LNCAP (cell line): ENCODE data around the gene MED27.

ENCODE experiments used
- TF ChIP-seq, protein P1 (sequence below): fragments of 450-650 bp; IDR thresholded peaks from 2 replicates; pipeline ENCODE4 v1.5.1; 2017; ENCODE audit warnings: mild to moderate bottlenecking

The MED27 gene, protein sequence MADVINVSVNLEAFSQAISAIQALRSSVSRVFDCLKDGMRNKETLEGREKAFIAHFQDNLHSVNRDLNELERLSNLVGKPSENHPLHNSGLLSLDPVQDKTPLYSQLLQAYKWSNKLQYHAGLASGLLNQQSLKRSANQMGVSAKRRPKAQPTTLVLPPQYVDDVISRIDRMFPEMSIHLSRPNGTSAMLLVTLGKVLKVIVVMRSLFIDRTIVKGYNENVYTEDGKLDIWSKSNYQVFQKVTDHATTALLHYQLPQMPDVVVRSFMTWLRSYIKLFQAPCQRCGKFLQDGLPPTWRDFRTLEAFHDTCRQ

DNA sequence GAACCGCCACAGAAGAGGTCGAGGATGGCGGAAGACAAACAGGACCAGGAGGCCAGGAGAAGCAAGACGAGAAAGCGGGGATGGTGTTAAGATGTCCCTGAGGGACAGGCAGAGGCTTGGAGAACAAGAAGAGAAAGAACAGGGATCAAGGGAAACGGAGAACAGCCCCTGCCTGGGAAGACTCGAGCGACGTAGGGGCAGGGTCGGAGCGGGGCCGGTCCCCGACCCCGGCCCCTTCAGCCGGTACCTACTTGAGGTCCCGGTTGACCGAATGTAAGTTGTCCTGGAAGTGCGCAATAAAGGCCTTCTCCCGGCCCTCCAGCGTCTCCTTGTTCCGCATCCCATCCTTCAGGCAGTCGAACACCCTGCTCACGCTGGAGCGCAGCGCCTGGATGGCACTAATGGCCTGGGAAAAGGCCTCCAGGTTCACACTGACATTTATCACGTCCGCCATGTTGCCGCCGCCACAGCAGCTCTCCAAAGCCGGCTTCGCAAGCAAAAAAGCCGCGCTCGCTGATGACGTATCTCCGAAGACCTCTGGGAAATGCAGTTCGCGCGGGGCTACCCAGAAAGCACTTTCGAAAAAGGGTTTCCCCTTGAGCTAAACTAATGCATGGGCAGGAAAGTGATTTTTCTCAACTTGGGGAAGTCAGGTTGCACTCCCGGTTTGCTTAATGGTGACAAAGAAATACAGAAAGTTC, at the start of gene MED27:
Gene MED27, minus strand, starts transcription at position 477 of the 701 bp plus-strand sequence. Its CDS starts 23 bp downstream, at position 454.
- TF ChIP-seq, protein P1, sequence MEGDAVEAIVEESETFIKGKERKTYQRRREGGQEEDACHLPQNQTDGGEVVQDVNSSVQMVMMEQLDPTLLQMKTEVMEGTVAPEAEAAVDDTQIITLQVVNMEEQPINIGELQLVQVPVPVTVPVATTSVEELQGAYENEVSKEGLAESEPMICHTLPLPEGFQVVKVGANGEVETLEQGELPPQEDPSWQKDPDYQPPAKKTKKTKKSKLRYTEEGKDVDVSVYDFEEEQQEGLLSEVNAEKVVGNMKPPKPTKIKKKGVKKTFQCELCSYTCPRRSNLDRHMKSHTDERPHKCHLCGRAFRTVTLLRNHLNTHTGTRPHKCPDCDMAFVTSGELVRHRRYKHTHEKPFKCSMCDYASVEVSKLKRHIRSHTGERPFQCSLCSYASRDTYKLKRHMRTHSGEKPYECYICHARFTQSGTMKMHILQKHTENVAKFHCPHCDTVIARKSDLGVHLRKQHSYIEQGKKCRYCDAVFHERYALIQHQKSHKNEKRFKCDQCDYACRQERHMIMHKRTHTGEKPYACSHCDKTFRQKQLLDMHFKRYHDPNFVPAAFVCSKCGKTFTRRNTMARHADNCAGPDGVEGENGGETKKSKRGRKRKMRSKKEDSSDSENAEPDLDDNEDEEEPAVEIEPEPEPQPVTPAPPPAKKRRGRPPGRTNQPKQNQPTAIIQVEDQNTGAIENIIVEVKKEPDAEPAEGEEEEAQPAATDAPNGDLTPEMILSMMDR: no peak

DNA sequence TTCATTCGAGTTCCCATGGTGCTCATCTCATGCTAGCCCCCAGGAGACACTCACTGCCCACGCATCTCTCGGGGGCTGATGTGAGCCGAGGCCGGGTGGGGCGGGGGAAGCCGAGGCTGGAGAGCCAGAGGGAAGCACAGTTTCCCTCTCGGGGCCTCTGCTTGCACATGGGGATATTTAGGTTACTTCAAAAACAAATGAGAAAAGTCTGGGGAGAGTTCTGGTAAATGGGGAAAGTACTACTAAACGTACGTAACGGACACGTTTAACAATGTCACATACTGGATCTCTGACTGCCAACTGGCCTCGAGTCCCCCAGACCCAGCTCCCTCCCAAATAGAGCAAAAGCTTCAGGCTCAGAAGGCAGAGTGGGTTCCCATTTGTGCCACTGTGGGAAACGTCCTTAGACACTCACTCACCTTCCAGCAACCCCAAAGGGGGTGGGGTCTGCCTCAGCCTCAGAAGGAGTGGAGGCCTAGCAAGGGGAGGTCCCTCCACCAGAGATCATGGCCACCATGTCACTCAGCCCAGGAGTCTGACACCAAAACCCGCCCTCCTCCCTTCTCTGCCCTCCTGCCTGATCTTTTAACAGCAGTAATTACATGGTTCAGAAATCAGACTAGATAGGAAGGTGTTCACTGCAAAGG, 48.3 kb upstream of the MED27 start:
- TF ChIP-seq, protein P1: no peak

DNA sequence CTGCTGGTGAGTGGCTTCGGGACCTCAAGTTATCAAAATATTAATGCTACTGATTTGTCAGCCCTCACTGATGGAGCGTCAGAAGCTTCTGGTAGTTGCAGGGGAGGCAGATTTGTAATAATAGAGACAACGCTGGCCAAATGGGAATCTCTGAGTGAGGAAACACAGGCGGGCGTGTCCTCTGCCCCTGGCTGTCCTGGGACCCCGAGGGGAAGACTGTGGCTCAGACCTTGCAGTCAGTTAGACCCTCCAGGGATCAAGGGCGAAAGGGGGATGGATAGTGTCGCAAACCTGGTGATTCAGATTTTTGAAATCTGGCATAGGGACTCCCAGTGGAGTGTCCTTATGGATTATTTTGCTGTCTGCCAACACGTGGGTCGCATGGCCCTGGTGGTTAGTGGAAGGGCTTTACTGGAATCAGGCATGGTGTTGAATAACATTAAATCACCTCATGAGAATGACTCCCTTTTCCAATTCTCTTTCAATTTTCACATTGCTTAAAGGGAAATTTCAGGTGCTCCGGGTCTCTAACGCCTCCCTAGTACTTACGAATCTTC, 47.1 kb upstream of the MED27 start:
- TF ChIP-seq, protein P1: no peak

DNA sequence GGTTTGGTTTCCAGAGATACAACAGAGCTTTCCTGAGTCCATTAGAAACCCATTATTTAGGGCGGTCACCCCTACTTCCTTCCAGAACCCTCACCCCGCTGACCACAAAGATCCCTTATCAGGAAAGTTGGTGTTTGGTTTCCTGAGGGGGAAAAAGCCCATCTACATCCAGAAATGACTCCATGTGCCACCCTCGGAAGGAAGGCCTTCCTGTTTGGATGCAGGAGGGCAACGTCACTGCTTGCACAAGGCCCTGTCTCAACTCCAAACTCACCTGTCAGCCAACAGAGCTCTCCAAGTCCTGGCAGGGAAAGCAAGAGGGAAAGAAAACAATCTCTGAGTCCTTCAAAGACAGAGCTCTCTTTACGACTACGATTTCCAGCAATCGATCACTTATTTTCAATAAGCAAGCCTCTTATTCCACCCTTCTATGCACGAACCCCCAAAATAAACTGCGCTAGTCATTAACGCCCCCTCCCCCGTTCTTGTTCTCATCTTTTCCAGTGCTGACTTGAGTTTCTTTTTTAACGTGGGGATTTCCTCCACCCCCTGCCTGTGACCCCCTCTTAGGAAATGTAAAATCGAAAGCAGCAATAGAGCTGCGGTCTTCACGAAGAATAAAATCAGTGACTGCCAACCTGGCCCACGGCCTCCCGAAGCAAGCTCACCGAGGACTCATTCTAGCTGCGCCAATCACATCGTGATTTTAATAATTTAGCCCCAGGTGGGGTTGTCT, 46.4 kb upstream of the MED27 start:
- TF ChIP-seq, protein P1: no peak

DNA sequence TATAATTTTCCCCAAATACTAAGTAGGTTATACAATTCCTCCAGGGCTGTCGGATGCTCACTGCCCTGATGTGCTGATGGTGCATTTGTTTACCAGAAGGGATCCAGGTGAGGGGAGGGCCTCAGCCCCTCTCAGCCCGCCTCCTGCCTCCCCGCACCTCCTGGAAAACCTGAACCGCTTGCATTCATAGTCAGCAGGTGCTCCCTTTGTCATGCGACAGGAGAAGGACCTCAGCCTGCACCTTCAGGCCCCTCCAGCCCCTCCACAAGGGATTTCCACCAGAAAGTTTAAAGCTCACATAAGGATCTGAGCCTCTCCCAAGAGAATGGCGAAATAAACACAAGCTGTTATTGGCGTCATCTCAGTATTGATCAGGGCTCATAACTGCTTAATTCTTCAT, 45.7 kb upstream of the MED27 start:
- TF ChIP-seq, protein P1: no peak

DNA sequence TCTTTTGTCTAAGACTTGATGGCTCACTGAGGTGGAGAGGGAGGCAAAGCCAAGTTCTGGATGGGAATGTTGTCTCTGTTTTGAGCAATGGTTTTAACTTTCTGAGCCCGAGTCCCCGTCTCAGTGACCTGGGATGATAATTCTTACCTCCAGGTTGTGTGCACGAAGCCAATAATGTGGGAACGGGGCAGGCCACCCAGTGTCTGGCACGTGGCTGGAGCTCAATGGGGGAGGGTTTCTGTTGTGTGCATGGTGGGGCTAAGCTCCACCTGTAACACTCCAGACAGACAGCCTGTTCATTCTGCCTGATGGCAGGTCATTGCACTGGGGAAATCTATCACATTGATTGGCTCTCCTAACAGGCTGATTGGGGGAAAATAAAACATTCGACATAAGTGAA, 45.1 kb upstream of the MED27 start:
- TF ChIP-seq, protein P1: no peak

DNA sequence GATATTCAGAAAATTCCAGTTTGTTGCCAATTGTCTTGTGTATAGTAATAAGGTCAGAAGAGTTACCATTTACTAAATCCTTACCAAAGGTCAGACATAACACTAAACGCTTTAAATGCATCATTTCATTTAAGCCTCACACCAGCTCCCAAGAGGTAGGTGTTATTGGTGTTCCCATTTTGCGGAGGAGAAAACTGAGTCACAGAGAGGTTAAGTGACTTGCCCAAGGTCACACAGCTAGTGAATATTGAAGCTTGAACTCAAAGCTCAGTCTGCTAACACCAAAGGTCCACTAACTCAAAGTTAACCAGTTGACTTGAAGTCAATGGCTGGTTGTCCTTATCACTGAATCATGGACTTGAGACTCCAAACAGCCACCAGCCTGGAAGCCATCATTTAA, 41.4 kb upstream of the MED27 start:
- TF ChIP-seq, protein P1: no peak
